ENCODE data around the gene AKR1D1.

AKR1D1 gene

GRCh38 chr7:138066954-138067394 lies 9.3 kb upstream of the AKR1D1 start:
- TF ChIP-seq CREB1 (IDR thresholded peaks at IDR 0.05; ENCODE audit: low read depth) (no peak), ZBTB7A (IDR thresholded peaks at IDR 0.05; ENCODE audit: low read depth) (no peak)

DNA sequence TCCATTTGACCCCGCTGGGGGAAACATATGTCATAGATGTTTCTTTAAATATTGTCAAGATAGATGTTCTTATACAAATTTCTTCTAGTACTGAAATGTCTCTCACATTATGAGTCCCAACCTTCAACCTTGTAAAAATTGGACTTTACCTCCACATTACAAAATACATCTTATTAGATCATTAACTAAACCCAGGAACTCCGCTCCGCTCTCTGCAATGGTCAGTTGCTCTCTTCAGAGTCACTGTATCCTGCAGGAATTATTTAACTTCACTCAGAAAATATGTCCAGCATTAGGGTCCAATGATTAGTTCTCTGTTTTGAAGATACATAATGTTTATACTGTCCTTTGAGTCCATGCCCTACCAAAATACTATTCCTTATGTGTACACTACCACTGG lies 8.5 kb upstream of the AKR1D1 start:
- TF ChIP-seq ZBTB7A (IDR thresholded peaks at IDR 0.05; ENCODE audit: low read depth): no peak

DNA sequence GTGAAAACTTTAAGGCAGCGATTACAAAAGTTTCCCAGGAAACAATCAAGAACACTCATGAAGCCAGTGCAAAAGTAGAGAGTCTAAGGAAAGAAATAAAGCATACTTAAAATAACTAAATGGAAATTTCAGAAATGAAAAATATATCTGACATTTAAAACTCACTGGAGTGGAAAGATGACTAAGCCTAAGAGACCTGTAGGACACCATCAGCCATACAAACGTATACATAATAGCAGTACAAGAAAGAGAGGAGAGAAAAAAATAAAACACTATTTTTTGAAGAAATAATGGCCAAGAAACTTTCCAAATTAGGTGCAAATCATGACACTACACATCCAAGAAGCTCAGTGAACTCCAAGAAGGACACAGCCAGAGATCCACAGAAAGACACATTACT lies 5.4 kb upstream of the AKR1D1 start:
- no peak for TF ChIP-seq CREB1 (IDR thresholded peaks at IDR 0.05; ENCODE audit: low read depth)
- TF ChIP-seq TCF12 (IDR thresholded peaks at IDR 0.05; ENCODE audit: low read depth): no peak
- TF ChIP-seq TEAD4 (IDR thresholded peaks at IDR 0.05): no peak
- no peak for TF ChIP-seq CEBPB (IDR thresholded peaks at IDR 0.05)
- no peak for TF ChIP-seq YY1 (IDR thresholded peaks at IDR 0.05; ENCODE audit: low read depth)
- TF ChIP-seq, protein P1, sequence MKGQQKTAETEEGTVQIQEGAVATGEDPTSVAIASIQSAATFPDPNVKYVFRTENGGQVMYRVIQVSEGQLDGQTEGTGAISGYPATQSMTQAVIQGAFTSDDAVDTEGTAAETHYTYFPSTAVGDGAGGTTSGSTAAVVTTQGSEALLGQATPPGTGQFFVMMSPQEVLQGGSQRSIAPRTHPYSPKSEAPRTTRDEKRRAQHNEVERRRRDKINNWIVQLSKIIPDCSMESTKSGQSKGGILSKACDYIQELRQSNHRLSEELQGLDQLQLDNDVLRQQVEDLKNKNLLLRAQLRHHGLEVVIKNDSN (IDR thresholded peaks at IDR 0.05): no peak
- TF ChIP-seq TAF1 (IDR thresholded peaks at IDR 0.05; ENCODE audit: low read depth): no peak
- TF ChIP-seq REST (IDR thresholded peaks at IDR 0.05; ENCODE audit: low read depth): no peak
- TF ChIP-seq EP300 (IDR thresholded peaks at IDR 0.05; ENCODE audit: borderline replicate concordance): no peak
- TF ChIP-seq RAD21 (IDR thresholded peaks at IDR 0.05; ENCODE audit: low read depth): no peak
- TF ChIP-seq FOXM1 (IDR thresholded peaks at IDR 0.05; ENCODE audit: borderline replicate concordance, low read depth): no peak
- TF ChIP-seq EGR1 (IDR thresholded peaks at IDR 0.05): no peak
- TF ChIP-seq, protein P2, sequence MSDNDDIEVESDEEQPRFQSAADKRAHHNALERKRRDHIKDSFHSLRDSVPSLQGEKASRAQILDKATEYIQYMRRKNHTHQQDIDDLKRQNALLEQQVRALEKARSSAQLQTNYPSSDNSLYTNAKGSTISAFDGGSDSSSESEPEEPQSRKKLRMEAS (IDR thresholded peaks at IDR 0.05): no peak
- TF ChIP-seq ZBTB7A (IDR thresholded peaks at IDR 0.05; ENCODE audit: low read depth): no peak
- no peak for TF ChIP-seq NFIC (IDR thresholded peaks at IDR 0.05)

DNA sequence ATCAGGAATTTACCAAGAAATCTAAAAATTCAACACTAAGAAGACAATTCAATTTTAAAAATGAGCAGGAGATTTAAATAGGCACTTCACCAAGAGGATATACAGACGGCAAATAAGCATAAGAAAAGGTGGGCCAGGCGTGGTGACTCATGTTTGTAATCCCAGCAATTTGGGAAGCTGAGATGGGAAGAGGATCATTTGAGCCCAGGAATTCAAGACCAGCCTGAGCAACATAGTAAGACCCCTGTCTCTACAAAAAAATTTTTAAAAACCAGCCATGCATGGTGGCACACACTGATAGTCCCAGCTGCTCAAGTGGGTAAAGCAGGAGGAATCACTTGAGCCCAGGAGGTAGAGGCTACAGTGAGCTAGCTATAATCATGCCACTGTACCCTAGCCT lies 3.5 kb upstream of the AKR1D1 start:
- TF ChIP-seq FOXM1 (IDR thresholded peaks at IDR 0.05; ENCODE audit: borderline replicate concordance, low read depth): no peak
- no peak for TF ChIP-seq CEBPB (IDR thresholded peaks at IDR 0.05)
- no peak for TF ChIP-seq TEAD4 (IDR thresholded peaks at IDR 0.05)
- TF ChIP-seq, protein P2 (IDR thresholded peaks at IDR 0.05): no peak
- TF ChIP-seq YY1 (IDR thresholded peaks at IDR 0.05; ENCODE audit: low read depth): no peak
- no peak for TF ChIP-seq EP300 (IDR thresholded peaks at IDR 0.05; ENCODE audit: borderline replicate concordance)
- TF ChIP-seq TCF12 (IDR thresholded peaks at IDR 0.05; ENCODE audit: low read depth): no peak
- TF ChIP-seq RAD21 (IDR thresholded peaks at IDR 0.05; ENCODE audit: low read depth): no peak
- no peak for TF ChIP-seq ZBTB7A (IDR thresholded peaks at IDR 0.05; ENCODE audit: low read depth)
- TF ChIP-seq CREB1 (IDR thresholded peaks at IDR 0.05; ENCODE audit: low read depth): no peak
- no peak for TF ChIP-seq REST (IDR thresholded peaks at IDR 0.05; ENCODE audit: low read depth)
- TF ChIP-seq, protein P1 (IDR thresholded peaks at IDR 0.05): no peak
- no peak for TF ChIP-seq EGR1 (IDR thresholded peaks at IDR 0.05)

GRCh38 chr7:138074121-138074520 lies 2.1 kb upstream of the AKR1D1 start:
- TF ChIP-seq NFIC (IDR thresholded peaks at IDR 0.05) (no peak), TEAD4 (IDR thresholded peaks at IDR 0.05) (no peak), EP300 (IDR thresholded peaks at IDR 0.05; ENCODE audit: borderline replicate concordance) (no peak), RAD21 (IDR thresholded peaks at IDR 0.05; ENCODE audit: low read depth) (no peak), FOXM1 (IDR thresholded peaks at IDR 0.05; ENCODE audit: borderline replicate concordance, low read depth) (no peak), YY1 (IDR thresholded peaks at IDR 0.05; ENCODE audit: low read depth) (no peak), EGR1 (IDR thresholded peaks at IDR 0.05) (no peak), REST (IDR thresholded peaks at IDR 0.05; ENCODE audit: low read depth) (no peak), CEBPB (IDR thresholded peaks at IDR 0.05) (no peak), TCF12 (IDR thresholded peaks at IDR 0.05; ENCODE audit: low read depth) (no peak), CREB1 (IDR thresholded peaks at IDR 0.05; ENCODE audit: low read depth) (no peak), ZBTB7A (IDR thresholded peaks at IDR 0.05; ENCODE audit: low read depth) (no peak), TAF1 (IDR thresholded peaks at IDR 0.05; ENCODE audit: low read depth) (no peak)
- TF ChIP-seq, protein P1 (IDR thresholded peaks at IDR 0.05): no peak
- TF ChIP-seq, protein P2 (IDR thresholded peaks at IDR 0.05): no peak
